ENCODE measurements around the gene RPL13.

DNA sequence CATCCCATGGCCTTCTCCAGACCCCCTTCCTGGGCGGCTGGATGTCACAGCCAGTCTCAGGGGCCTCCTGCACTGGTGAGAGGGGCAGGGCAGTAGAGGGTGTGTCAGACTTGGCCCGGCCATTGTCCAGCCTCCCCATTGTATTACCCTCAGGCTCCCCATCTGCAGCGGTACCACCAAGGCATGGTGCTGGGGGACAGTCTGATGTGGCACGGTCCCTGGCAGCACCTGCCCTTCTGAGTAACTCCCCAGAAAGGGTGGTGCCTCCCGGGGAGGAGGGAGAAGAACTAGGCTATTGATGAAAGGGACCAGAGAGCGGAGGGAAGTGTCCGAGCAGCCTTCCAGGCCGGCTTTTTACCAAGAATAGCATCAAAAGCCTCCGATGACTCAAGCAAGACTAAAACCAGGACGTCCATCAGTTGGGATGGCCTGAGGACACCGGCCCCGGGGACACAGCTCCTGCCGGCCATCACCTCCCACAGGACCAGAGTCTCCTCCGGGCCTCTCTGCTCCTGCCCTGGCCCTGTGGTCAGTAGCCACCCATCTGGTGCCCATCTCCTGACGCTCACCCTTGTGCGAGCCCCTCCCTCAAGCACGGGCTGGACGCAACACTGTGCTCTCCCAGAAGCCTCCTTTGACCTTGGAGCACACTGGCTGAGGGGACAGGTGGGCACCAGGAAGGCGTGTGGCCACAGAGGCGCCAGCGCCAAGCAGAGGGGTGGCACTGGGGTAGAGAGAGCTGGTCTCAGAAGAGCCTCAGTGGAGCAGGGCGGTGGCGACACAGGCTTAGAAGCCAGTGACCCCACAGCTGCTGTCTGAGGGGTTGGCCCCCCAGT is 9.2 kb downstream of the RPL13 start:
- TF ChIP-seq, protein P1, sequence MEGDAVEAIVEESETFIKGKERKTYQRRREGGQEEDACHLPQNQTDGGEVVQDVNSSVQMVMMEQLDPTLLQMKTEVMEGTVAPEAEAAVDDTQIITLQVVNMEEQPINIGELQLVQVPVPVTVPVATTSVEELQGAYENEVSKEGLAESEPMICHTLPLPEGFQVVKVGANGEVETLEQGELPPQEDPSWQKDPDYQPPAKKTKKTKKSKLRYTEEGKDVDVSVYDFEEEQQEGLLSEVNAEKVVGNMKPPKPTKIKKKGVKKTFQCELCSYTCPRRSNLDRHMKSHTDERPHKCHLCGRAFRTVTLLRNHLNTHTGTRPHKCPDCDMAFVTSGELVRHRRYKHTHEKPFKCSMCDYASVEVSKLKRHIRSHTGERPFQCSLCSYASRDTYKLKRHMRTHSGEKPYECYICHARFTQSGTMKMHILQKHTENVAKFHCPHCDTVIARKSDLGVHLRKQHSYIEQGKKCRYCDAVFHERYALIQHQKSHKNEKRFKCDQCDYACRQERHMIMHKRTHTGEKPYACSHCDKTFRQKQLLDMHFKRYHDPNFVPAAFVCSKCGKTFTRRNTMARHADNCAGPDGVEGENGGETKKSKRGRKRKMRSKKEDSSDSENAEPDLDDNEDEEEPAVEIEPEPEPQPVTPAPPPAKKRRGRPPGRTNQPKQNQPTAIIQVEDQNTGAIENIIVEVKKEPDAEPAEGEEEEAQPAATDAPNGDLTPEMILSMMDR (IDR thresholded peaks at IDR 0.05): no peak
- no peak for TF ChIP-seq POLR2A (IDR thresholded peaks at IDR 0.05)
